Liver (tissue), 9 donors: ENCODE data around the gene SAMD4A. TPM values are rescaled to one million over a fixed set of nuclear protein-coding genes. Genes with fewer than 3 reads are reported as not detected.

Experiments used
- DNase-seq: peaks from one replicate; pipeline ENCODE4 v3.0.0-alpha.2; 2017; ENCODE audit warnings: low spot score
- H3K27ac ChIP-seq, 2 donors: one replicate each; pipeline ENCODE4 v1.7.0; 2013; ENCODE audit warnings: inconsistent platforms in 2 of 2, low read length in 2 of 2, control low read depth in 1 of 2, low read depth in 1 of 2, mild to moderate bottlenecking in 1 of 2
- H3K27me3 ChIP-seq, 4 donors: one replicate each; pipeline versions ENCODE4 v1.6.1 to v1.7.0; 2013; ENCODE audit warnings: low read length in 3 of 4, inconsistent platforms in 1 of 4, mild to moderate bottlenecking in 1 of 4, moderate library complexity in 1 of 4; ENCODE audit not compliant: control insufficient read depth in 4 of 4, insufficient read depth in 4 of 4
- H3K36me3 ChIP-seq, 4 donors: one replicate each; pipeline versions ENCODE4 v1.6.1 to v1.7.0; 2013; ENCODE audit warnings: low read length in 3 of 4, mild to moderate bottlenecking in 3 of 4, low read depth in 1 of 4, moderate library complexity in 1 of 4; ENCODE audit not compliant: control insufficient read depth in 4 of 4, insufficient read depth in 3 of 4
- H3K4me1 ChIP-seq, 4 donors: one replicate each; pipeline versions ENCODE4 v1.6.1 to v1.7.0; 2013; ENCODE audit warnings: low read length in 3 of 4, mild to moderate bottlenecking in 3 of 4, moderate library complexity in 1 of 4; ENCODE audit not compliant: control insufficient read depth in 4 of 4, insufficient read depth in 4 of 4
- H3K4me3 ChIP-seq, 3 donors: one replicate each; pipeline versions ENCODE4 v1.6.1 to v1.7.0; 2013; ENCODE audit warnings: low read length in 3 of 3, control low read depth in 1 of 3, low read depth in 1 of 3, mild to moderate bottlenecking in 1 of 3
- H3K9ac ChIP-seq, 2 donors: one replicate each; pipeline ENCODE4 v1.7.0; 2013; ENCODE audit warnings: low read length in 2 of 2, mild to moderate bottlenecking in 2 of 2, moderate library complexity in 2 of 2, control low read depth in 1 of 2, low read depth in 1 of 2
- H3K9me3 ChIP-seq, 4 donors: one replicate each; pipeline versions ENCODE4 v1.6.1 to v1.7.0; 2013; ENCODE audit warnings: low read length in 3 of 4; ENCODE audit not compliant: control insufficient read depth in 4 of 4
- ATF3 ChIP-seq: IDR thresholded peaks from 2 replicates; pipeline ENCODE4 v1.6.1; 2016; ENCODE audit warnings: antibody characterized with exemption
- EGR1 ChIP-seq, 2 donors: IDR thresholded peaks; 2 replicates each; pipeline ENCODE4 v1.6.1; 2016 to 2018; ENCODE audit warnings: antibody characterized with exemption in 2 of 2, low read depth in 2 of 2
- FOXA2 ChIP-seq: IDR thresholded peaks from 2 replicates; pipeline ENCODE4 v1.6.1; 2016; ENCODE audit warnings: antibody characterized with exemption
- HNF4G ChIP-seq: IDR thresholded peaks from 2 replicates; pipeline ENCODE4 v1.6.1; 2016; ENCODE audit warnings: antibody characterized with exemption
- JUND ChIP-seq, 2 donors: IDR thresholded peaks; 2 replicates each; pipeline ENCODE4 v1.6.1; 2016; ENCODE audit warnings: antibody characterized with exemption in 2 of 2
- MAX ChIP-seq: IDR thresholded peaks from 2 replicates; pipeline ENCODE4 v1.6.1; 2016; ENCODE audit warnings: antibody characterized with exemption
- NR2F2 ChIP-seq: IDR thresholded peaks from 2 replicates; pipeline ENCODE4 v1.6.1; 2016; ENCODE audit warnings: antibody characterized with exemption
- RAD21 ChIP-seq, 2 donors: IDR thresholded peaks; 2 replicates each; pipeline ENCODE4 v1.6.1; 2016; ENCODE audit warnings: antibody characterized with exemption in 2 of 2, mild to moderate bottlenecking in 2 of 2
- REST ChIP-seq: IDR thresholded peaks from 2 replicates; pipeline ENCODE4 v1.6.1; 2016; ENCODE audit warnings: antibody characterized with exemption, mild to moderate bottlenecking
- RXRA ChIP-seq, 2 donors: IDR thresholded peaks; 2 replicates each; pipeline ENCODE4 v1.6.1; 2017 to 2018; ENCODE audit warnings: antibody characterized with exemption in 2 of 2, mild to moderate bottlenecking in 1 of 2
- SP1 ChIP-seq: IDR thresholded peaks from 2 replicates; pipeline ENCODE4 v1.6.1; 2018; ENCODE audit warnings: antibody characterized with exemption, mild to moderate bottlenecking
- TAF1 ChIP-seq: conservative IDR thresholded peaks from 2 replicates; pipeline ENCODE4 v1.6.1; 2016; ENCODE audit warnings: antibody characterized with exemption, mild to moderate bottlenecking
- YY1 ChIP-seq: IDR thresholded peaks from 2 replicates; pipeline ENCODE4 v1.6.1; 2016; ENCODE audit warnings: antibody characterized with exemption, mild to moderate bottlenecking
- ZBTB33 ChIP-seq: IDR thresholded peaks from 2 replicates; pipeline ENCODE4 v1.6.1; 2016; ENCODE audit warnings: antibody characterized with exemption
- WGBS: extraction: QIAGEN DNeasy Blood & Tissue Kit; methylation state at CpG from one replicate; pipeline ENCODE4 v1.1.7; 2013; 5-methylcytosine and 5-hydroxymethylcytosine counted together
- polyA plus RNA-seq, 2 donors: library from polyadenylated mRNA; stranded (reverse) in 1 of 2; unstranded in 1 of 2; fragments of 200-250 nt in 1 of 2; fragments of >200 nt in 1 of 2; fragmentation: Nextera tagmentation in 1 of 2; extraction: Ambion mirVana in 1 of 2; gene quantifications; one replicate each; pipeline versions ENCODE4 v1.2.1 to v1.2.3, GENCODE V29; 2013 to 2015
- total RNA-seq, 2 donors: library from RNA; depleted of rRNA; stranded (reverse); fragments of >200 nt; gene quantifications; one replicate each; pipeline ENCODE4 v1.2.3, GENCODE V29; 2014
- donor health status: healthy.
- donor health status: healthy.
- donor health status: healthy.
- donor health status: healthy.
- donor health status: healthy.

Gene SAMD4A
- total and polyA plus RNA-seq, 4 donors, result 4.3 to 17.8 (median 8.1) TPM

GRCh38 chr14:54631016-54631415, 64.1 kb downstream of the SAMD4A start:
- no peaks in the 10 kb centered on the region for H3K27me3 ChIP-seq
- 39% methylated on average over 1 of the region's 1 CpG for WGBS
- H3K4me3 ChIP-seq, result no peak overlapping the region
- DNase-seq, result no peak
- H3K36me3 ChIP-seq, result no peaks in the 10 kb centered on the region
- no peak for TF ChIP-seq YY1
- no peak for TF ChIP-seq FOXA2
- no peak for TF ChIP-seq MAX
- TF ChIP-seq ATF3, result no peak
- TF ChIP-seq TAF1, result no peak
- TF ChIP-seq ZBTB33, result no peak
- no peak for TF ChIP-seq SP1
- no peak for TF ChIP-seq REST
- TF ChIP-seq RXRA (IDR thresholded peaks at IDR 0.05), result no peak
- TF ChIP-seq EGR1 (IDR thresholded peaks at IDR 0.05; ENCODE audit: low read depth in 2 of 2), result no peak
- no peak for TF ChIP-seq HNF4G
- no peak overlapping the region for H3K27ac ChIP-seq
- no peaks in the 10 kb centered on the region for H3K9me3 ChIP-seq
- peaks cover 0 to 5% (median 3%) of the 10 kb centered on the region in 4 donors for H3K4me1 ChIP-seq
- no peak overlapping the region for H3K9ac ChIP-seq

GRCh38 chr14:54632452-54632851, 65.5 kb downstream of the SAMD4A start:
- Histone ChIP-seq H3K36me3 (no peaks in the 10 kb centered on the region), H3K4me3 (no peak overlapping the region), H3K9me3 (no peaks in the 10 kb centered on the region), H3K4me1 (peaks cover 0 to 5% (median 3%) of the 10 kb centered on the region in 4 donors), H3K9ac (no peak overlapping the region), H3K27me3 (no peaks in the 10 kb centered on the region), H3K27ac (no peak overlapping the region)
- 99% methylated on average over 1 of the region's 1 CpG for WGBS
- TF ChIP-seq JUND (IDR thresholded peaks at IDR 0.05) (no peak), MAX (no peak), RAD21 (IDR thresholded peaks at IDR 0.05) (no peak), REST (no peak), FOXA2 (no peak), NR2F2 (no peak), SP1 (no peak)
- DNase-seq, result no peak
